Measurements from ENCODE around the gene MXD4. TPM values are rescaled to one million over a fixed set of nuclear protein-coding genes. Genes with fewer than 3 reads are reported as not detected.

MXD4 gene
- total RNA-seq, 1 experiment from 2014 or later = 22.0 TPM

GRCh38 chr4:2300431-2301224 is 38.7 kb upstream of the MXD4 start:
- H3K4me3 ChIP-seq (replicated peaks in 1 of 2; ENCODE audit: low read depth in 1 of 2, low read length in 2 of 2) = no peak overlapping the region
- no peak overlapping the region for H3K9ac ChIP-seq (ENCODE audit: low read length)
- no peaks in the 10 kb centered on the region for H3K27me3 ChIP-seq (ENCODE audit: insufficient read depth, low read length)
- no peaks in the 10 kb centered on the region for H3K79me2 ChIP-seq (ENCODE audit: insufficient read depth, low read length)
- no peak for DNase-seq (ENCODE audit: low read depth, low spot score)
- H2AFZ ChIP-seq (ENCODE audit: low read depth, low read length, poor library complexity, severe bottlenecking) = no peak overlapping the region
- ChIA-PET RAD21 (ENCODE audit: low non-redundant PET in 1 of 2, low total read pairs in 2 of 2, uncharacterized antibody in 2 of 2, unreplicated experiment in 2 of 2) (no interaction called here), CTCF (no interaction called here), POLR2A (no interaction called here)
- H4K20me1 ChIP-seq (ENCODE audit: insufficient read depth) = no peaks in the 10 kb centered on the region
- no peaks in the 10 kb centered on the region for H3K9me2 ChIP-seq (ENCODE audit: insufficient read depth)
- no peaks in the 10 kb centered on the region for H3K9me3 ChIP-seq (ENCODE audit: control insufficient read depth in 1 of 2, insufficient read depth in 1 of 2, low read depth in 1 of 2, low read length in 2 of 2)
- TF ChIP-seq CBX3 (IDR thresholded peaks at IDR 0.05; ENCODE audit: low read depth) (no peak), ELF1 (IDR thresholded peaks at IDR 0.05; ENCODE audit: borderline replicate concordance, low read depth) (no peak), CEBPB (IDR thresholded peaks at IDR 0.05; ENCODE audit: low read depth) (no peak), EZH2phosphoT487 (IDR thresholded peaks at IDR 0.05; ENCODE audit: borderline replicate concordance) (no peak), CTCF (IDR thresholded peaks at IDR 0.05 in 2 of 3, conservative IDR thresholded peaks at IDR 0.05 in 1 of 3; ENCODE audit: borderline replicate concordance in 1 of 3, insufficient read depth in 1 of 3, low read depth in 2 of 3, low read length in 2 of 3) (no peak)
- ATAC-seq = no peak
- H3K36me3 ChIP-seq (ENCODE audit: control insufficient read depth in 1 of 2, insufficient read depth in 2 of 2, low read length in 2 of 2) = no peaks in the 10 kb centered on the region
- no TSS peak for BruUV-seq (replicated peaks)
- no peak overlapping the region for H3K27ac ChIP-seq (ENCODE audit: low read depth, low read length)
- intact Hi-C loops (cut with micrococcal nuclease) = no loop called here
- H3K4me2 ChIP-seq (ENCODE audit: low read length) = no peak overlapping the region
- no peaks in the 10 kb centered on the region for H3K4me1 ChIP-seq (ENCODE audit: control insufficient read depth in 1 of 2, insufficient read depth in 2 of 2, low read length in 2 of 2)

- H3K4me1 ChIP-seq (ENCODE audit: control insufficient read depth in 1 of 2, insufficient read depth in 2 of 2, low read length in 2 of 2) = no peaks in the 10 kb centered on the region
- intact Hi-C loops (cut with micrococcal nuclease) = no loop called here
- TF ChIP-seq EZH2phosphoT487 (IDR thresholded peaks at IDR 0.05; ENCODE audit: borderline replicate concordance) = no peak
- no peak for TF ChIP-seq SRF (IDR thresholded peaks at IDR 0.05; ENCODE audit: low read depth)
- TF ChIP-seq MAX (IDR thresholded peaks at IDR 0.05) = no peak
- TF ChIP-seq ATF3 (IDR thresholded peaks at IDR 0.05) = no peak
- no peak for TF ChIP-seq ELF1 (IDR thresholded peaks at IDR 0.05; ENCODE audit: borderline replicate concordance, low read depth)
- TF ChIP-seq JUND (IDR thresholded peaks at IDR 0.05) = no peak
- TF ChIP-seq YY1 (IDR thresholded peaks at IDR 0.05; ENCODE audit: extremely low read depth, insufficient replicate concordance, low read depth, low read length) = no peak
- TF ChIP-seq TCF7L2 (IDR thresholded peaks at IDR 0.05; ENCODE audit: borderline replicate concordance, extremely low read depth, insufficient read depth, insufficient read length) = no peak
- TF ChIP-seq SP1 (IDR thresholded peaks at IDR 0.05; ENCODE audit: low read depth) = no peak
- TF ChIP-seq POLR2A (IDR thresholded peaks at IDR 0.05; ENCODE audit: borderline replicate concordance, extremely low read depth, insufficient read depth, insufficient read length) = no peak
- no peak for TF ChIP-seq EGR1 (IDR thresholded peaks at IDR 0.05; ENCODE audit: low read depth)
- no peak for TF ChIP-seq CEBPB (IDR thresholded peaks at IDR 0.05; ENCODE audit: low read depth)
- TF ChIP-seq CBX3 (IDR thresholded peaks at IDR 0.05; ENCODE audit: low read depth) = no peak
These were observed 37.9 kb upstream of the MXD4 start for GRCh38 chr4:2299794-2300193.

More at GRCh38 chr4:2299794-2300193, 37.9 kb upstream of the MXD4 start:
- Histone ChIP-seq H3K27me3 (ENCODE audit: insufficient read depth, low read length) (no peaks in the 10 kb centered on the region), H2AFZ (ENCODE audit: low read depth, low read length, poor library complexity, severe bottlenecking) (no peak overlapping the region), H3K9me2 (ENCODE audit: insufficient read depth) (no peaks in the 10 kb centered on the region), H4K20me1 (ENCODE audit: insufficient read depth) (no peaks in the 10 kb centered on the region), H3K9ac (ENCODE audit: low read length) (no peak overlapping the region), H3K9me3 (ENCODE audit: control insufficient read depth in 1 of 2, insufficient read depth in 1 of 2, low read depth in 1 of 2, low read length in 2 of 2) (no peaks in the 10 kb centered on the region), H3K79me2 (ENCODE audit: insufficient read depth, low read length) (no peaks in the 10 kb centered on the region), H3K4me3 (replicated peaks in 1 of 2; ENCODE audit: low read depth in 1 of 2, low read length in 2 of 2) (no peak overlapping the region), H3K27ac (ENCODE audit: low read depth, low read length) (no peak overlapping the region), H3K36me3 (ENCODE audit: control insufficient read depth in 1 of 2, insufficient read depth in 2 of 2, low read length in 2 of 2) (no peaks in the 10 kb centered on the region), H3K4me2 (ENCODE audit: low read length) (no peak overlapping the region)
- no TSS peak for BruUV-seq (replicated peaks)
- DNase-seq (ENCODE audit: low read depth, low spot score) (no peak), ATAC-seq (no peak)
- RAD21 ChIA-PET (ENCODE audit: low non-redundant PET in 1 of 2, low total read pairs in 2 of 2, uncharacterized antibody in 2 of 2, unreplicated experiment in 2 of 2) = no interaction called here
- POLR2A ChIA-PET = no interaction called here
- CTCF ChIA-PET = no interaction called here
